T-helper 1 cell treated with Interleukin-12 subunit alpha and Interleukin-12 subunit beta and Interleukin-4 antibody, amounts not matched to agents 30 μg/mL and 1 μg/mL, for 36 hours (primary cell): ENCODE data around the gene TTC7B.

ENCODE experiments used
- H3K27ac Mint-ChIP-seq: one replicate; pipeline ENCODE4 v1.8.0; 2021; ENCODE audit warnings: mild to moderate bottlenecking, mixed read lengths
- H3K27me3 Mint-ChIP-seq: one replicate; pipeline ENCODE4 v1.8.0; 2021; ENCODE audit warnings: low read depth, mixed read lengths
- H3K36me3 Mint-ChIP-seq: one replicate; pipeline ENCODE4 v1.8.0; 2021; ENCODE audit warnings: low read depth, mixed read lengths
- H3K4me1 Mint-ChIP-seq: one replicate; pipeline ENCODE4 v1.8.0; 2021; ENCODE audit warnings: low read depth, mixed read lengths
- H3K4me3 Mint-ChIP-seq: one replicate; pipeline ENCODE4 v1.8.0; 2021; ENCODE audit warnings: mild to moderate bottlenecking, moderate library complexity, mixed read lengths
- H3K9me3 Mint-ChIP-seq: one replicate; pipeline ENCODE4 v1.8.0; 2021; ENCODE audit warnings: mixed read lengths

Gene TTC7B

GRCh38 chr14:90506748-90507147 is 309.5 kb downstream of the TTC7B start:
- Mint-ChIP-seq H3K9me3 (no peaks in the 10 kb centered on the region), H3K4me3 (no peak overlapping the region), H3K27ac (no peak overlapping the region), H3K36me3 (no peaks in the 10 kb centered on the region), H3K4me1 (no peaks in the 10 kb centered on the region), H3K27me3 (peaks cover 21% of the 10 kb centered on the region)

- Mint-ChIP-seq H3K27me3 (peaks cover 21% of the 10 kb centered on the region), H3K9me3 (no peaks in the 10 kb centered on the region), H3K27ac (no peak overlapping the region), H3K36me3 (no peaks in the 10 kb centered on the region), H3K4me1 (peaks cover 2% of the 10 kb centered on the region), H3K4me3 (no peak overlapping the region)
Observed at GRCh38 chr14:90505531-90505930, 310.7 kb downstream of the TTC7B start.

GRCh38 chr14:90504643-90505042 is 311.6 kb downstream of the TTC7B start:
- no peak overlapping the region for H3K27ac Mint-ChIP-seq

GRCh38 chr14:90503582-90503981 is 312.6 kb downstream of the TTC7B start:
- H3K4me1 Mint-ChIP-seq, result peaks cover 4% of the 10 kb centered on the region

More at GRCh38 chr14:90504643-90505042, 311.6 kb downstream of the TTC7B start:
- H3K27me3 Mint-ChIP-seq, result peaks cover 20% of the 10 kb centered on the region
- no peak overlapping the region for H3K4me3 Mint-ChIP-seq
- H3K4me1 Mint-ChIP-seq, result peaks cover 2% of the 10 kb centered on the region
- H3K36me3 Mint-ChIP-seq, result no peaks in the 10 kb centered on the region
- H3K9me3 Mint-ChIP-seq, result no peaks in the 10 kb centered on the region

GRCh38 chr14:90502760-90503159 is 313.5 kb downstream of the TTC7B start:
- Mint-ChIP-seq H3K27me3 (peaks cover 11% of the 10 kb centered on the region), H3K4me3 (no peak overlapping the region), H3K27ac (no peak overlapping the region), H3K9me3 (no peaks in the 10 kb centered on the region), H3K4me1 (peaks cover 4% of the 10 kb centered on the region), H3K36me3 (no peaks in the 10 kb centered on the region)

More at GRCh38 chr14:90503582-90503981, 312.6 kb downstream of the TTC7B start:
- Mint-ChIP-seq H3K4me3 (no peak overlapping the region), H3K9me3 (no peaks in the 10 kb centered on the region), H3K36me3 (no peaks in the 10 kb centered on the region), H3K27ac (no peak overlapping the region), H3K27me3 (peaks cover 11% of the 10 kb centered on the region)

GRCh38 chr14:90500665-90501370 is 315.4 kb downstream of the TTC7B start:
- Mint-ChIP-seq H3K27ac (no peak overlapping the region), H3K27me3 (peaks cover 7% of the 10 kb centered on the region), H3K4me1 (peaks cover 4% of the 10 kb centered on the region), H3K9me3 (no peaks in the 10 kb centered on the region), H3K4me3 (no peak overlapping the region), H3K36me3 (no peaks in the 10 kb centered on the region)

GRCh38 chr14:90499908-90500664 is 316.1 kb downstream of the TTC7B start:
- Mint-ChIP-seq H3K4me1 (peaks cover 4% of the 10 kb centered on the region), H3K36me3 (no peaks in the 10 kb centered on the region), H3K9me3 (no peaks in the 10 kb centered on the region), H3K27ac (no peak overlapping the region), H3K27me3 (peaks cover 7% of the 10 kb centered on the region), H3K4me3 (no peak overlapping the region)

GRCh38 chr14:90499121-90499520 is 317.1 kb downstream of the TTC7B start:
- H3K4me1 Mint-ChIP-seq, result peaks cover 4% of the 10 kb centered on the region
- H3K27ac Mint-ChIP-seq, result no peak overlapping the region
- peaks cover 7% of the 10 kb centered on the region for H3K27me3 Mint-ChIP-seq
- no peak overlapping the region for H3K4me3 Mint-ChIP-seq
- H3K36me3 Mint-ChIP-seq, result no peaks in the 10 kb centered on the region
- H3K9me3 Mint-ChIP-seq, result no peaks in the 10 kb centered on the region

GRCh38 chr14:90498198-90498597 is 318.0 kb downstream of the TTC7B start:
- no peak overlapping the region for H3K27ac Mint-ChIP-seq
- peaks cover 7% of the 10 kb centered on the region for H3K27me3 Mint-ChIP-seq
- H3K9me3 Mint-ChIP-seq, result no peaks in the 10 kb centered on the region
- no peak overlapping the region for H3K4me3 Mint-ChIP-seq
- H3K4me1 Mint-ChIP-seq, result peaks cover 4% of the 10 kb centered on the region
- H3K36me3 Mint-ChIP-seq, result no peaks in the 10 kb centered on the region

- Mint-ChIP-seq H3K27ac (no peak overlapping the region), H3K36me3 (no peaks in the 10 kb centered on the region), H3K4me1 (peaks cover 4% of the 10 kb centered on the region), H3K9me3 (no peaks in the 10 kb centered on the region), H3K27me3 (no peaks in the 10 kb centered on the region), H3K4me3 (no peak overlapping the region)
Observed at GRCh38 chr14:90496379-90496778, 319.9 kb downstream of the TTC7B start.

GRCh38 chr14:90495357-90496276 is 320.6 kb downstream of the TTC7B start:
- H3K36me3 Mint-ChIP-seq, result no peaks in the 10 kb centered on the region
- no peaks in the 10 kb centered on the region for H3K9me3 Mint-ChIP-seq
- no peak overlapping the region for H3K4me3 Mint-ChIP-seq
- no peaks in the 10 kb centered on the region for H3K27me3 Mint-ChIP-seq
- no peak overlapping the region for H3K27ac Mint-ChIP-seq
- peaks cover 3% of the 10 kb centered on the region for H3K4me1 Mint-ChIP-seq

GRCh38 chr14:90491911-90492531 is 324.2 kb downstream of the TTC7B start:
- H3K27ac Mint-ChIP-seq, result no peak overlapping the region

GRCh38 chr14:90491221-90491885 is 324.9 kb downstream of the TTC7B start:
- H3K4me3 Mint-ChIP-seq, result no peak overlapping the region
- no peaks in the 10 kb centered on the region for H3K9me3 Mint-ChIP-seq

More at GRCh38 chr14:90491911-90492531, 324.2 kb downstream of the TTC7B start:
- Mint-ChIP-seq H3K4me1 (no peaks in the 10 kb centered on the region), H3K36me3 (no peaks in the 10 kb centered on the region), H3K4me3 (no peak overlapping the region), H3K9me3 (no peaks in the 10 kb centered on the region), H3K27me3 (no peaks in the 10 kb centered on the region)

GRCh38 chr14:90490720-90491050 is 325.5 kb downstream of the TTC7B start:
- H3K27me3 Mint-ChIP-seq, result no peaks in the 10 kb centered on the region
- H3K4me1 Mint-ChIP-seq, result no peaks in the 10 kb centered on the region
- H3K9me3 Mint-ChIP-seq, result no peaks in the 10 kb centered on the region
- no peak overlapping the region for H3K4me3 Mint-ChIP-seq
- H3K27ac Mint-ChIP-seq, result no peak overlapping the region
- H3K36me3 Mint-ChIP-seq, result no peaks in the 10 kb centered on the region

More at GRCh38 chr14:90491221-90491885, 324.9 kb downstream of the TTC7B start:
- H3K27ac Mint-ChIP-seq, result no peak overlapping the region
- no peaks in the 10 kb centered on the region for H3K4me1 Mint-ChIP-seq
- H3K36me3 Mint-ChIP-seq, result no peaks in the 10 kb centered on the region
- no peaks in the 10 kb centered on the region for H3K27me3 Mint-ChIP-seq
